Testis (tissue), 3 donors: ENCODE data around the gene PXN. TPM values are rescaled to one million over a fixed set of nuclear protein-coding genes. Genes with fewer than 3 reads are reported as not detected.

Experiments
- DNase-seq: peaks from one replicate; pipeline ENCODE4 v3.0.0-alpha.2; 2019
- H3K27ac ChIP-seq, 2 donors: fragments of 200-600 bp; sonication (generic); one replicate each; pipeline ENCODE4 v1.5.1; 2019
- H3K27me3 ChIP-seq: fragments of 200-600 bp; sonication (generic); one replicate; pipeline ENCODE4 v1.5.1; 2019
- H3K36me3 ChIP-seq: fragments of 200-600 bp; sonication (generic); one replicate; pipeline ENCODE4 v1.5.1; 2017; ENCODE audit warnings: low read depth; ENCODE audit errors: missing control alignments
- H3K4me1 ChIP-seq: fragments of 200-600 bp; sonication (generic); one replicate; pipeline ENCODE4 v1.5.1; 2019
- H3K4me3 ChIP-seq, 2 donors: fragments of 200-600 bp; sonication (generic); one replicate each; pipeline ENCODE4 v1.5.1; 2017 to 2019
- H3K9me3 ChIP-seq: fragments of 200-600 bp; sonication (generic); one replicate; pipeline ENCODE4 v1.5.1; 2017
- CTCF ChIP-seq, 3 experiments: fragments of 450-650 bp in 2 of 3; fragments of 200-600 bp in 1 of 3; sonication (generic) in 1 of 3; IDR thresholded peaks; one replicate each; pipeline ENCODE4 v1.5.1; 2016 to 2019; ENCODE audit warnings: antibody characterized with exemption in 3 of 3, mild to moderate bottlenecking in 2 of 3, moderate library complexity in 1 of 3
- POLR2A ChIP-seq: fragments of 450-650 bp; IDR thresholded peaks from one replicate; pipeline ENCODE4 v1.6.1; 2017; ENCODE audit warnings: antibody characterized with exemption, mild to moderate bottlenecking, moderate library complexity
- WGBS, 2 donors: methylation state at CpG; one replicate each; pipeline ENCODE4 v1.1.5; 2018; 5-methylcytosine and 5-hydroxymethylcytosine counted together
- intact Hi-C: fragments of 100-400 bp; cut with DNase I; formaldehyde crosslinking; loops from one replicate; pipeline ENCODE4 v1.15.1; 2023; ENCODE audit warnings: low total_unique reads
- polyA plus RNA-seq: library from polyadenylated mRNA; stranded (reverse); fragments of 350-450 nt; fragmentation: Illumina TruSeq; extraction: RNeasy Lipid Tissue Mini Kit (QIAGEN cat#74804); gene quantifications from one replicate; pipeline ENCODE4 v1.2.3, GENCODE V29; 2014; ENCODE audit warnings: low read depth, low replicate concordance; ENCODE audit not compliant: insufficient read depth
- total RNA-seq, 2 donors: library from RNA; depleted of rRNA; stranded (reverse); fragments of >200 nt; gene quantifications; one replicate each; pipeline ENCODE4 v1.2.3, GENCODE V29; 2016

PXN gene
- total and polyA plus RNA-seq, 3 donors from 2014 or later: 81.8 to 89.6 (median 84.9) TPM

- WGBS, 2 donors: 97 to 98% methylated on average over 7 of the region's 7 CpGs
- Histone ChIP-seq H3K4me3 (no peak overlapping the region), H3K36me3 (no peaks in the 10 kb centered on the region), H3K27ac (no peak overlapping the region), H3K4me1 (peaks cover 7% of the 10 kb centered on the region), H3K27me3 (no peaks in the 10 kb centered on the region), H3K9me3 (no peaks in the 10 kb centered on the region)
- no peak for TF ChIP-seq CTCF (IDR thresholded peaks at IDR 0.05)
- no peak for TF ChIP-seq POLR2A
- intact Hi-C loops: no loop called here
- DNase-seq: no peak
These were observed 84.6 kb downstream of the PXN start for GRCh38 chr12:120180975-120181374.

- TF ChIP-seq CTCF (IDR thresholded peaks at IDR 0.05) (no peak), POLR2A (no peak)
- Histone ChIP-seq H3K4me1 (no peaks in the 10 kb centered on the region), H3K9me3 (no peaks in the 10 kb centered on the region), H3K4me3 (no peak overlapping the region), H3K27ac (no peak overlapping the region), H3K27me3 (no peaks in the 10 kb centered on the region), H3K36me3 (no peaks in the 10 kb centered on the region)
- 92 to 93% methylated on average over 11 of the region's 11 CpGs for WGBS, 2 donors
- DNase-seq: no peak
- intact Hi-C loops: no loop called here
These were observed 90.0 kb downstream of the PXN start for GRCh38 chr12:120175537-120175936.

DNA sequence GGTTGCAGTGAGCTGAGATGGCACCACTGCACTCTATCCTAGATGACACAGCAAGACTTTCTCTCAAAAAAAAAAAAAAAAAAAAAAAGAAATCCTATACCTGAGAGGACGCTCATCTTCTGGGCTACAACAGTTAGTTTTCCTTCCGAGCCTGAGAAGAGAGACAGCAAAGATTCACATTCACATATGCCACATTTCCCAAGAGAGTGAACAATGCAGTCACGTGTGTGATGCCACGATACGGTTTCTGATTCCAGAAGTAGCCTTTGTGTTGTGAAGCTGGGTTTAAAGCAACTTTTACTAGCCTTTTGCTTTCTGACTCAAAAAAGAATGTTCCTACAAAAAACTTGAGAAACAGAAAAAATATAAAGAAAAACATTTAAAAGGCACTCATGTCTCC is 90.5 kb downstream of the PXN start:
- WGBS, 2 donors: 91 to 92% methylated on average over 5 of the region's 5 CpGs
- Histone ChIP-seq H3K4me1 (no peaks in the 10 kb centered on the region), H3K4me3 (no peak overlapping the region), H3K36me3 (no peaks in the 10 kb centered on the region), H3K27me3 (no peaks in the 10 kb centered on the region), H3K27ac (no peak overlapping the region), H3K9me3 (no peaks in the 10 kb centered on the region)
- DNase-seq: no peak
- TF ChIP-seq POLR2A: no peak
- no peak for TF ChIP-seq CTCF (IDR thresholded peaks at IDR 0.05)
- intact Hi-C loops: no loop called here

GRCh38 chr12:120172053-120172452 is 93.5 kb downstream of the PXN start:
- Histone ChIP-seq H3K36me3 (no peaks in the 10 kb centered on the region), H3K9me3 (no peaks in the 10 kb centered on the region), H3K27me3 (no peaks in the 10 kb centered on the region), H3K27ac (no peak overlapping the region), H3K4me1 (no peaks in the 10 kb centered on the region), H3K4me3 (no peak overlapping the region)
- 89 to 94% methylated on average over 3 of the region's 3 CpGs for WGBS, 2 donors
- DNase-seq: no peak
- TF ChIP-seq POLR2A (no peak), CTCF (IDR thresholded peaks at IDR 0.05) (no peak)
- intact Hi-C loops: no loop called here

- intact Hi-C loops: no loop called here
- Histone ChIP-seq H3K4me3 (no peak overlapping the region), H3K27me3 (no peaks in the 10 kb centered on the region), H3K27ac (no peak overlapping the region), H3K4me1 (no peaks in the 10 kb centered on the region), H3K36me3 (no peaks in the 10 kb centered on the region), H3K9me3 (no peaks in the 10 kb centered on the region)
- TF ChIP-seq CTCF (IDR thresholded peaks at IDR 0.05) (no peak), POLR2A (no peak)
- WGBS, 2 donors: 89 to 93% methylated on average over 7 of the region's 7 CpGs
- no peak for DNase-seq
These were observed 94.9 kb downstream of the PXN start for GRCh38 chr12:120170631-120171030.
